ENCODE results near the gene ACP3. TPM values are rescaled to one million over a fixed set of nuclear protein-coding genes. Genes with fewer than 3 reads are reported as not detected.
"Not testable (repeated sequence)": the region's sequence is repeated elsewhere in the genome, so short reads cannot be mapped to it uniquely, and the experiment has no call there.

The ACP3 gene
- total RNA-seq, 2 donors from 2014 or later = 5.6 to 5.9 TPM

GRCh38 chr3:132294906-132295305 is 22.3 kb upstream of the ACP3 start:
- Histone ChIP-seq H3K36me3 (no peaks in the 10 kb centered on the region), H3K27me3 (replicated peaks; ENCODE audit: insufficient read depth) (no peaks in the 10 kb centered on the region), H3K9me3 (no peaks in the 10 kb centered on the region), H3K4me3 (no peak overlapping the region), H3K27ac (no peak overlapping the region), H3K4me1 (ENCODE audit: control insufficient read depth in 1 of 2, low read depth in 2 of 2) (no peaks in the 10 kb centered on the region)
- TF ChIP-seq, protein P1, sequence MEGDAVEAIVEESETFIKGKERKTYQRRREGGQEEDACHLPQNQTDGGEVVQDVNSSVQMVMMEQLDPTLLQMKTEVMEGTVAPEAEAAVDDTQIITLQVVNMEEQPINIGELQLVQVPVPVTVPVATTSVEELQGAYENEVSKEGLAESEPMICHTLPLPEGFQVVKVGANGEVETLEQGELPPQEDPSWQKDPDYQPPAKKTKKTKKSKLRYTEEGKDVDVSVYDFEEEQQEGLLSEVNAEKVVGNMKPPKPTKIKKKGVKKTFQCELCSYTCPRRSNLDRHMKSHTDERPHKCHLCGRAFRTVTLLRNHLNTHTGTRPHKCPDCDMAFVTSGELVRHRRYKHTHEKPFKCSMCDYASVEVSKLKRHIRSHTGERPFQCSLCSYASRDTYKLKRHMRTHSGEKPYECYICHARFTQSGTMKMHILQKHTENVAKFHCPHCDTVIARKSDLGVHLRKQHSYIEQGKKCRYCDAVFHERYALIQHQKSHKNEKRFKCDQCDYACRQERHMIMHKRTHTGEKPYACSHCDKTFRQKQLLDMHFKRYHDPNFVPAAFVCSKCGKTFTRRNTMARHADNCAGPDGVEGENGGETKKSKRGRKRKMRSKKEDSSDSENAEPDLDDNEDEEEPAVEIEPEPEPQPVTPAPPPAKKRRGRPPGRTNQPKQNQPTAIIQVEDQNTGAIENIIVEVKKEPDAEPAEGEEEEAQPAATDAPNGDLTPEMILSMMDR (IDR thresholded peaks at IDR 0.05) = no peak
- ATAC-seq (ENCODE audit: insufficient number of reproducible peaks, low FRiP score, low read depth) (no peak), DNase-seq (ENCODE audit: low spot score) (no peak)

DNA sequence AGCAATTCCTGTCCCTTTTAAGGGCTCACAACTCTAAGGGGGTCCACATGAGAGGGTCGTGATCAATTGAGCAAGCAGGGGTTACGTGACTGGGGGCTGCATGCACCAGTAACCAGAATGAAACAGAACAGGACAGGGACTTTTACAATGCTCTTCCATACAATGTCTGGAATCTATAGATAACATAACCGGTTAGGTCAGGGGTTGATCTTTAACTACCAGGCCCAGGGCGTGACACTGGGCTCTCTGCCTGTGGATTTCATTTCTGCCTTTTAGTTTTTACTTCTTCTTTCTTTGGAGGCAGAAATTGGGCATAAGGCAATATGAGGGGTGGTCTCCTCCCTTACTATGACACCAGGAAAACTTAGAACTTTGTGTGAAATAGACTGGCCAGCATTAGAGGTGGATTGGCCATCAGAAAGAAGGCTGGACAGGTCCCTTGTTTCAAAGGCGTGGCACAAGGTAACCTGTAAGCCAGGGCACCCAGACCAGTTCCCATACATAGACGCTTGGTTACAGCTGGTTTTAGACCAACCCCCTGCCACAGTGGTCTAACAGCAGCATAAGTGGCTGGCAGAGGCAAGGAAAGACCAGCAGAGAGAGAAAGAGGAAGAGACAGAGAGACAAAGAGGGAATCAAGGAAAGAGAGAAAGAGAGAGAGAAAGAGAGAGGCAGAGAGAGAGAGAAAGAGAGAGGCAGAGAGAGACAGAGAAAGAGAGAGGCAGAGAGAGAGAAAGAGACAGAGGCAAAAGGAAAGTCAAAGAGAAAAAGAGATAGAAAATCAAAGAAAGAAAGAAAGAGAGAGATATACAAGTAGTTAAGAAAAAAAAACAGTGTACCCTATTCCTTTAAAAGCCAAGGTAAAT is 13.6 kb upstream of the ACP3 start:
- not testable (repeated sequence) for H3K9me3 ChIP-seq; H3K27ac ChIP-seq; H3K4me1 ChIP-seq (ENCODE audit: control insufficient read depth in 1 of 2, low read depth in 2 of 2); H3K4me3 ChIP-seq; H3K36me3 ChIP-seq; ATAC-seq (ENCODE audit: insufficient number of reproducible peaks, low FRiP score, low read depth); H3K27me3 ChIP-seq (replicated peaks; ENCODE audit: insufficient read depth); DNase-seq (ENCODE audit: low spot score)

- not testable (repeated sequence) for H3K4me1 ChIP-seq (ENCODE audit: control insufficient read depth in 1 of 2, low read depth in 2 of 2); H3K4me3 ChIP-seq; H3K27me3 ChIP-seq (replicated peaks; ENCODE audit: insufficient read depth); DNase-seq (ENCODE audit: low spot score); H3K36me3 ChIP-seq; H3K27ac ChIP-seq; ATAC-seq (ENCODE audit: insufficient number of reproducible peaks, low FRiP score, low read depth); H3K9me3 ChIP-seq
Observed at GRCh38 chr3:132304351-132304750, 12.9 kb upstream of the ACP3 start.

DNA sequence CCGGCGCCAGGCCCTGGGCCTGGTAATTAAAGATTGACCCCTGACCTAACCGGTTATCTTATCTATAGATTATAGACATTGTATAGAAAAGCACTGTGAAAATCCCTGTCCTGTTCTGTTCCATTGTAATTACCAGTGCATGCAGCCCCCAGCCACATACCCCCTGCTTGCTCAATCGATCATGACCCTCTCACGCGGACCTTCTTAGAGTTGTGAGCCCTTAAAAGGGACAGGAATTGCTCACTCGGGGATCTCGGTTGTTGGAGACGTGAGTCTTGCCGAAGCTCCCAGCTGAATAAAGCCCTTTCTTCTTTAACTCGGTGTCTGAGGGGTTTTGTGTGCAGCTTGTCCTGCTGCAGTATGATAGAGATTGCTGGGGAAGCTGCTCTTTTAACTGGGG is 7.2 kb upstream of the ACP3 start:
- H3K9me3 ChIP-seq; H3K36me3 ChIP-seq; H3K4me3 ChIP-seq; H3K4me1 ChIP-seq (ENCODE audit: control insufficient read depth in 1 of 2, low read depth in 2 of 2); ATAC-seq (ENCODE audit: insufficient number of reproducible peaks, low FRiP score, low read depth); H3K27ac ChIP-seq; H3K27me3 ChIP-seq (replicated peaks; ENCODE audit: insufficient read depth); DNase-seq (ENCODE audit: low spot score): not testable (repeated sequence)

DNA sequence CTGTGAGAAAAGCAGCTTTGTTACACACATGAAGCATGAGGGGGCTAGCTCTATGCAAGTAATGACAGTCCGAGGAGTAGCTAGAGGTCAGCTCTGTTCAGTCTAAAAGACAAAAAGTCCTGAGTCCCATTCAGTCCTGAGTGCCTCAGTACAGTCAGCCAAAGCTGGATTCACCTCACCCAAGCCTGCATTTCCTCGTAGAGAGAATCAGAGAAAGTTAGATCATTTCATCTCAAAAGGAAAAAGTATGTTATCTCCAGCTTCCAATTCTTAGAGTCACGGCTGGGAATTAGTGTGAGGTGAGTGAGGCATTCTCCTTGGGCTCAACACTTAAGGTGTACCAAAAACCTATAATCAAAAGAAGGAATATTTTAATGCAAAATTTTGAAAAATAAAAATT is 5.9 kb upstream of the ACP3 start:
- Histone ChIP-seq H3K36me3 (no peaks in the 10 kb centered on the region), H3K27me3 (replicated peaks; ENCODE audit: insufficient read depth) (no peaks in the 10 kb centered on the region), H3K9me3 (no peaks in the 10 kb centered on the region), H3K4me3 (no peak overlapping the region), H3K27ac (no peak overlapping the region), H3K4me1 (ENCODE audit: control insufficient read depth in 1 of 2, low read depth in 2 of 2) (no peaks in the 10 kb centered on the region)
- DNase-seq (ENCODE audit: low spot score) = no peak
- peak; percentile 28 for ATAC-seq (ENCODE audit: insufficient number of reproducible peaks, low FRiP score, low read depth)
- TF ChIP-seq, protein P1 (IDR thresholded peaks at IDR 0.05) = no peak

DNA sequence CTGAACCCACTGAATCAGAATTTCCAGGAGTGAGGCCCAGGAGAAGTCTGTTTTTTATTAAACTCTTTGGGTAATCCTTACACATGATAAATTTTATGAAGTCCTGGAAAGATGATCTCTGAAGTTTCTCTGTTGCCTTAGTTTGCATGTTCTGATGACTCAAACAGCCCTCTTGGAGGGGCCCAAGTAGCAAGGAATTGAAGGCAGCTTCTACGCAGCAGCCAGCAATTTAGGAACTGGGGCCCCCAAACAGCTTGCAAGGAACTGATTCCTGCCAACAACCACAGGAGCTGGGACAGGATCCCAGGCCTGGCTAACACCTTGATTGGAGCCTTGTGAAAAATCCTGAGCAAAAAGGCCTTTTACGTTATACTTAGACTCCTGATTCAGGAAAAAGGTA is 5.4 kb upstream of the ACP3 start:
- DNase-seq (ENCODE audit: low spot score) (no peak), ATAC-seq (ENCODE audit: insufficient number of reproducible peaks, low FRiP score, low read depth) (no peak)
- Histone ChIP-seq H3K9me3 (no peaks in the 10 kb centered on the region), H3K27me3 (replicated peaks; ENCODE audit: insufficient read depth) (no peaks in the 10 kb centered on the region), H3K27ac (no peak overlapping the region), H3K4me3 (no peak overlapping the region), H3K36me3 (no peaks in the 10 kb centered on the region), H3K4me1 (ENCODE audit: control insufficient read depth in 1 of 2, low read depth in 2 of 2) (peaks cover 0 to 3% of the 10 kb centered on the region in 2 donors)
- TF ChIP-seq, protein P1 (IDR thresholded peaks at IDR 0.05) = no peak

All from thoracic aorta (tissue), 2 donors.